DOHH2 (cell line): ENCODE data around the gene DDX1.

ENCODE experiments used
- H3F3A ChIP-seq: fragments of 200-600 bp; sonication (generic), shearing (Covaris generic); 2 replicates; pipeline ENCODE4 v1.6.0; 2016; ENCODE audit warnings: antibody characterized with exemption, mild to moderate bottlenecking; ENCODE audit not compliant: control insufficient read depth, insufficient read depth
- H3K27ac ChIP-seq: fragments of 200-600 bp; sonication (generic); 2 replicates; pipeline ENCODE4 v1.5.1; 2014; ENCODE audit warnings: low read depth, mild to moderate bottlenecking, low read length, moderate library complexity
- H3K27me3 ChIP-seq: fragments of 200-600 bp; sonication (generic); 2 replicates; pipeline ENCODE4 v1.6.1; 2014; ENCODE audit warnings: mild to moderate bottlenecking, low read length, mixed read lengths; ENCODE audit not compliant: control insufficient read depth
- H3K36me3 ChIP-seq: fragments of 200-600 bp; sonication (generic); 2 replicates; pipeline ENCODE4 v1.6.1; 2014; ENCODE audit warnings: mild to moderate bottlenecking, low read length, moderate library complexity, mixed read lengths; ENCODE audit not compliant: control insufficient read depth
- H3K4me1 ChIP-seq: fragments of 200-600 bp; sonication (generic); 2 replicates; pipeline ENCODE4 v1.6.1; 2014; ENCODE audit warnings: mild to moderate bottlenecking, low read length, mixed read lengths; ENCODE audit not compliant: control insufficient read depth
- H3K4me2 ChIP-seq: fragments of 200-600 bp; sonication (generic); 2 replicates; pipeline ENCODE4 v1.6.0; 2014; ENCODE audit warnings: mild to moderate bottlenecking, low read length, moderate library complexity
- H3K4me3 ChIP-seq: fragments of 200-600 bp; sonication (generic); 2 replicates; pipeline ENCODE4 v1.5.1; 2014; ENCODE audit warnings: mild to moderate bottlenecking, low read length, mixed read lengths
- H3K79me2 ChIP-seq: fragments of 200-600 bp; sonication (generic); 2 replicates; pipeline ENCODE4 v1.6.1; 2014; ENCODE audit warnings: mild to moderate bottlenecking, low read length, mixed read lengths; ENCODE audit not compliant: control insufficient read depth
- H3K9me2 ChIP-seq: fragments of 200-600 bp; sonication (generic); replicated peaks from 2 replicates; pipeline ENCODE4 v1.6.1; 2014; ENCODE audit warnings: mild to moderate bottlenecking, low read length, mixed read lengths; ENCODE audit not compliant: control insufficient read depth
- H3K9me3 ChIP-seq: fragments of 200-600 bp; sonication (generic); 2 replicates; pipeline ENCODE4 v1.6.1; 2014; ENCODE audit warnings: antibody characterized with exemption, low read length, mixed read lengths; ENCODE audit not compliant: control insufficient read depth, insufficient read depth
- H4K20me1 ChIP-seq: fragments of 200-600 bp; sonication (generic); 2 replicates; pipeline ENCODE4 v1.6.0; 2014; ENCODE audit warnings: low read depth, mild to moderate bottlenecking, antibody characterized with exemption, low read length, moderate library complexity; ENCODE audit not compliant: control insufficient read depth, insufficient read depth
- EZH2phosphoT487 ChIP-seq: fragments of 200-600 bp; sonication (generic); IDR thresholded peaks from 2 replicates; pipeline ENCODE4 v1.6.1; 2017; ENCODE audit warnings: borderline replicate concordance, mild to moderate bottlenecking, antibody characterized with exemption, low read length, moderate library complexity, mixed read lengths
- TF ChIP-seq, protein P1 (sequence below): fragments of 200-600 bp; sonication (generic); IDR thresholded peaks from one replicate; pipeline ENCODE4 v1.5.1; 2014; ENCODE audit warnings: antibody characterized with exemption, mild to moderate bottlenecking, low read depth, low read length; ENCODE audit not compliant: poor library complexity, severe bottlenecking

Gene DDX1

DNA sequence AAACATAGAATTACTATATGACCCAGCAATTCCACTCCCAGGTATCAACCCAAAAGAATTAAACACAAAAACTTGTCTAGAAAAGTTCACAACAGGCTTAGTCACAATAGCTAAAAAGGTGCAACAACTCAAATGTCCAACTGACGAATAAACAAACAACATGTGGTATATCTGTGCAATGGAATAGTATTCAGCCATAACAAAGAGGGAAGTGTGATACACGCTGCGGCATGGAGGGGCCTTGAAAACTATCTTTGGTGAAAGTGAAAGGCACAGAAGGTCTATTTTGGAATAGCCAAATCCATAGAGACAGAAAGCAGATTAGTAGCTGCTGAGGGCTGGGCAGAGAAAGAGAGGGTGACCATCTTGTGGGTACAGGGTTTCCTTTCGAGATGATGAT lies 72.1 kb downstream of the DDX1 start:
- H3K4me2 ChIP-seq: no peak overlapping the region
- H3K79me2 ChIP-seq: no peaks in the 10 kb centered on the region
- no peaks in the 10 kb centered on the region for H3K36me3 ChIP-seq
- no peaks in the 10 kb centered on the region for H3K4me1 ChIP-seq
- H3K9me2 ChIP-seq: no peaks in the 10 kb centered on the region
- H3K27ac ChIP-seq: no peak overlapping the region
- H3K4me3 ChIP-seq: no peak overlapping the region
- H3K9me3 ChIP-seq: no peaks in the 10 kb centered on the region
- TF ChIP-seq, protein P1, sequence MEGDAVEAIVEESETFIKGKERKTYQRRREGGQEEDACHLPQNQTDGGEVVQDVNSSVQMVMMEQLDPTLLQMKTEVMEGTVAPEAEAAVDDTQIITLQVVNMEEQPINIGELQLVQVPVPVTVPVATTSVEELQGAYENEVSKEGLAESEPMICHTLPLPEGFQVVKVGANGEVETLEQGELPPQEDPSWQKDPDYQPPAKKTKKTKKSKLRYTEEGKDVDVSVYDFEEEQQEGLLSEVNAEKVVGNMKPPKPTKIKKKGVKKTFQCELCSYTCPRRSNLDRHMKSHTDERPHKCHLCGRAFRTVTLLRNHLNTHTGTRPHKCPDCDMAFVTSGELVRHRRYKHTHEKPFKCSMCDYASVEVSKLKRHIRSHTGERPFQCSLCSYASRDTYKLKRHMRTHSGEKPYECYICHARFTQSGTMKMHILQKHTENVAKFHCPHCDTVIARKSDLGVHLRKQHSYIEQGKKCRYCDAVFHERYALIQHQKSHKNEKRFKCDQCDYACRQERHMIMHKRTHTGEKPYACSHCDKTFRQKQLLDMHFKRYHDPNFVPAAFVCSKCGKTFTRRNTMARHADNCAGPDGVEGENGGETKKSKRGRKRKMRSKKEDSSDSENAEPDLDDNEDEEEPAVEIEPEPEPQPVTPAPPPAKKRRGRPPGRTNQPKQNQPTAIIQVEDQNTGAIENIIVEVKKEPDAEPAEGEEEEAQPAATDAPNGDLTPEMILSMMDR: no peak
- no peak for TF ChIP-seq EZH2phosphoT487
- no peaks in the 10 kb centered on the region for H3F3A ChIP-seq
- no peaks in the 10 kb centered on the region for H4K20me1 ChIP-seq
- no peaks in the 10 kb centered on the region for H3K27me3 ChIP-seq

DNA sequence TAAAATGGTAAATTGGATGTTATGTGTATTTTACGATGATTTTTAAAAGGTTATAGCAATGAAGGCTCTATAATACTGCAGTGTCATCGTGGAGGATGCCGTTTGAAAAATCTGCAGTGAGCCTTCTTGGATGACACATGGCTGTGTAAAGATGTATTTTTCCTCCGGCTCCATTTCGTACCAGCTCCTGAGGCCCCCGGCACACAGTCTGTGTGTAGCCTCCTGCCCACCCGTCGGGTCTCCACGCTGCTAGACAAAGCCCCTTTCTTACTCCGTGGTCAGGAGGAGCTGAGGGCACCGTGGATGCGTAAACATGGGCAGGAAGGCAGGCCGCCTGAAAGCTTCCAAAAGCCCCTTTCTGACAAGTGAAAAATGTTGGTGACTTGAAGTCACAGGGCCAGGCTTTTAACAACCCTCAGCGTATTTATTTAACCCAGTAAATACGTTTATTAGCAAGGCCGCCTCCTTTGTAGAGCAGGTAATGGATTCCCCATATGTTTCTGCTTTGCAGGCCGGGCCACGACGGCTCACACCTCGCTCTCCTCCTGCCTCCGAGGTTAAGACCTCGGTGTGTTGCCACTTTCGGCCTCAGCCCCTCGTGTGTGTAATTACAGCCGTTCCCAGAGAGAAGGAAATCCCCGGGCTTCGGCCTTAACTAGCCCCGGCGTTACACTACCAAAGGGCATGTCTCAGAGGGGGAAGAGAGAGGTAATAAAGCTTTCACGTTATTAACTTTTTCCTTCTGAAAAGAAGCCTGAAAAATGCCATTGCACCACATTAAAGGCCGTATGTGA lies 72.8 kb downstream of the DDX1 start:
- TF ChIP-seq, protein P1: no peak
- TF ChIP-seq EZH2phosphoT487: no peak
- H3K4me1 ChIP-seq: no peaks in the 10 kb centered on the region

DNA sequence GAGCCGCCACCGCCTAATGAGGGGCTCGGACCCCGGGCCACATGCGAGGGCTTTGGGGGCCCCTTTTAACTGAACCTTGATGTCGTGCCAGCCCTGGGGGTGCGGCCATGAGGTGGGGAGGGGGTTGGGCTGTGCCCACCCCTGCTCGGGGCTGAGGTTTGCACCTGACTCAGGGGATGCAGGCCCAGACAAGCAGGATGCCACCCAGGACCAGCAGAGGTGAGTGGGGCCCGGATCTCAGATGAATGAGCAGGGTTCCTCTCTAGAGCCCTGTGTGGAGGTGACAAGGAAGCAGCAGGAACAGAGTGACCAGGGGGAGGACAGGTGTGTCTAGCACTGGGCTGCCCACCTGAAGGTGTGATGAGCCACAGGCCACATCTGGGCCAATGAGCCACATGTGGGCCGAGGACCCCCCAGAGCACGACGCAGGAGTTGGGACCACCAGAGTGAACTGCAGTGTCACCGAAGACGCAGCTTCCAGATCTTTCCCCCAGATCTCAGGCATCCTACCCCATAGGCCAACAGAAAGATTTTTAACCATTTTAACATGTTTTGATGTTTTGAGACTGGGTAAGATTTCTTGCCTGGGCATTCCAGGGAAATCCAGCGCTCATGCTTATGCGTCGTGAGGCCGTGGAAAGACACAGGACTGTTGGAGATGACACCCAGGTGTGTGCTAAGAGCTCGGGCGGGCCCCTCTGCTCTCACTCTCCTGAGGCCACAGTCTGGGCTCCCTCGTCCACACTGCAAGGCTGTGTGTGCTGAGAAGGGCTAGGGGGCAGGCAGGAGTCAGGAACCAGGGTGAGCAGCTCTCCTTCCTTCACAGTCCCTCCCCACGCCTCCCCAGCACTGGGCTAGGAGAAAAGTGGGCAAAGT lies 73.6 kb downstream of the DDX1 start:
- Histone ChIP-seq H3K27me3 (no peaks in the 10 kb centered on the region), H3K9me2 (no peaks in the 10 kb centered on the region), H3K9me3 (no peaks in the 10 kb centered on the region)

More for the DNA sequence above, 72.8 kb downstream of the DDX1 start:
- no peaks in the 10 kb centered on the region for H3K27me3 ChIP-seq
- H3K4me2 ChIP-seq: no peak overlapping the region
- H3K27ac ChIP-seq: no peak overlapping the region
- no peaks in the 10 kb centered on the region for H3K36me3 ChIP-seq
- no peaks in the 10 kb centered on the region for H3K9me2 ChIP-seq
- H4K20me1 ChIP-seq: no peaks in the 10 kb centered on the region
- no peaks in the 10 kb centered on the region for H3F3A ChIP-seq
- H3K4me3 ChIP-seq: no peak overlapping the region
- no peaks in the 10 kb centered on the region for H3K9me3 ChIP-seq
- no peaks in the 10 kb centered on the region for H3K79me2 ChIP-seq

More for the DNA sequence above, 73.6 kb downstream of the DDX1 start:
- Histone ChIP-seq H3F3A (no peaks in the 10 kb centered on the region), H3K36me3 (no peaks in the 10 kb centered on the region), H3K79me2 (no peaks in the 10 kb centered on the region), H3K4me2 (no peak overlapping the region), H3K27ac (no peak overlapping the region), H3K4me1 (no peaks in the 10 kb centered on the region), H4K20me1 (no peaks in the 10 kb centered on the region), H3K4me3 (no peak overlapping the region)
- TF ChIP-seq, protein P1: no peak
- TF ChIP-seq EZH2phosphoT487: no peak
